HG03442 (cell line): ENCODE results near the gene EPS15.
"Not testable (repeated sequence)": the region's sequence is repeated elsewhere in the genome, so short reads cannot be mapped to it uniquely, and the experiment has no call there.

Source experiments
- ATAC-seq: cut with Tn5 transposase; IDR thresholded peaks from one replicate; pipeline ENCODE4 v1.9.1; 2021; ENCODE audit warnings: mild to moderate bottlenecking, moderate library complexity; ENCODE audit not compliant: unreplicated experiment

Gene EPS15

DNA sequence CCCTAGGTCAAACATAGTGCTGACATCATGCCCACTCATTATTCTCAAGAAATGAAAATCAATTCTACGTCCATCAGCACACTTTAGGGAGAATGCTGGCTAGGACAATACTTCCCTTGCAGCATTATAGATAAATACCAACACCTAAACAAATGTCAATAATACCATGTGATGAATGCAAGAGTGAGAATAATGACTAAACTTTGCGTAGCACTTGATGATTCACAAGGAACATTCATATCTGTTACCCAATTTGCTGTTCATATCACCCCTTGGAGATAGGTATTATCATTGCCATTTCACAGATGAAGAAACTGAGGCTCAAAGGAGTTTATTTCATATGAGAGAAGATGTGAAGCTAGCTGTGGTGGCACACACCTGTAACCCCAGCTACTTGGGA is 24.8 kb upstream of the EPS15 start:
- ATAC-seq, result no peak

DNA sequence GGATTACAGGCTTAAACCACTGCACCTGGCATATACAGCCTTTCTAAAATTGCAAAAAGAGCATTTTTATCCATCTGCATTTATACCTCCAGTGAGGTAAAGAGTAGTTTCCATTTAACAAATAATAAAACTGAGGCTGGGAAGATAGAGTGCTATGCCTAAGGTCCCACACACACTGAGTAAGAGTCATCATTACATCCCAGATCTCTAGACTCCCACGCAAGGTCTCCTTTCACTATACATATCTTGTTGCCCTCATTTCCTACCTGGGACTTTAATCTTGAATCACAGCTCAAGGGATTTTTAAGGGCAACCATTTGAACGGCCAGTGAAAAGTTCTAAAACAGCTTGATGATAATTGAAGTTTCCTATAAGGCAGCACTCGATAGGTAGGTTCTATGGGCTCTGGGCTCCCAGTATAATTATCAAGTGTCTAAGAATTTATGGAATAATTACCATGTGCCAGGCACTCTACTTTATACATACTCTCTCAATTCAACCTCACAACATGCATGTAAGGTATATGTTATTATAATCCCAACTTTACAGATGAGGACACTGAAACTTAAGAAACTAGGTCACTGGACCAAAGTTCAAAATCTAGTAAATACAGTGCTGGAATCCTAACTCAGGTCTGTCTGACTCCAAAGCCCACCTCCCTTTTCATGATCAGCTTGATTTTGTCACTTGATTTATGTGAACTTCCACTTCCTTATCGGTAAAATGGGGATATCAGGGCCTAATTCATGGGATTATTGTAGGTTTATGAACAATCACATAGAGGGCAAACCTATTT is 23.3 kb upstream of the EPS15 start:
- ATAC-seq, result no peak

DNA sequence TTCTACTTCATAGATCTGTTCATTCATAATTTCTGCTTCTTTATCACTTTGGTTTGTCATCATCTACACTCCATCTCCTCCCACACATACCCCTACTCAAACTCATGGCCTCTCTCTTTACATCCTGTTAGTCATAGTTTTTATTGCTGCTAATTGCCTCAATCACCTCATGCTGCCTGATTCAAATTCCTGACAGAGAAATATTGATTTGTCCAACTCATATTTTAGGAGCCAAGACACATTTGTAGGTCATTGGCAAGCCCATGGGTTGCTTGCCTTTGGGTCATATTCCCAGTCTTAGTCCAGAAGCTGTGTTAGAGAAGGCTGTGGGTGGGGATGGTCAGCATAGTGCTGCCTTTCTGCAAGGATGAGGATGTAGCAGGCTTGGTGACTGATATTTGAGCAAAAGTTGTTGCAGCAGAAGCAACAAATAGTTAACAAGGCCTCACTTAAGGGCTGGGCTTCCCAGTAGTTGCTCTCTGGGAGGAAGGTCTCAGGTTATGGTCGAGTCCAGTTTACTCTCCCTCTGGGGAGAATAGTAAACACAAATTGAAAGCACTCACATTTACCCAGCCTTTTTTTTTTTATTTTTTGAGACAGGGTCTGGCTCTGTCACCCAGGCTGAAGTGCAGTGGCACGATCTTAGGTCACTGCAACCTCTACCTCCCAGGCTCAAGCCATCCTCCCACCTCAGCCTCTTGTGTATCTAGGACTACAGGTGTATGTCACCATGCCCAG is 22.4 kb upstream of the EPS15 start:
- no peak for ATAC-seq

DNA sequence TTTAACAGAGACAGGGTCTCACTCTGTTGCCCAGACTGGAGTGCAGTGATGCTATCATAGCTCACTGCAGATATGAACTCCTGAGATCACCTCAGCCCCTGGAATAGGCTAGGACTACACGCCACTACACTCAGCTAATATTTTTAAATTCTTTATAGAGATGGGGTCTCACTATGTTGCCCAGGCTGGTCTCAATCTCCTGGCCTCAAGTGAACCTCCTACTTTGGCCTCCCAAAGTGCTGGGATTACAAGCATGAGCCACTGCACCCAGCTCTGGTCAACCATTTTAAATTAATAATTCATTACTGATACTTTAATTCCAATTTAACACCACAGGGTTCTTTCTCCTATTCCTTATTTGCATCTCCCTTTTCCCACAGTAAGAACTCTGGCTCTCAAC is 18.5 kb upstream of the EPS15 start:
- no peak for ATAC-seq

DNA sequence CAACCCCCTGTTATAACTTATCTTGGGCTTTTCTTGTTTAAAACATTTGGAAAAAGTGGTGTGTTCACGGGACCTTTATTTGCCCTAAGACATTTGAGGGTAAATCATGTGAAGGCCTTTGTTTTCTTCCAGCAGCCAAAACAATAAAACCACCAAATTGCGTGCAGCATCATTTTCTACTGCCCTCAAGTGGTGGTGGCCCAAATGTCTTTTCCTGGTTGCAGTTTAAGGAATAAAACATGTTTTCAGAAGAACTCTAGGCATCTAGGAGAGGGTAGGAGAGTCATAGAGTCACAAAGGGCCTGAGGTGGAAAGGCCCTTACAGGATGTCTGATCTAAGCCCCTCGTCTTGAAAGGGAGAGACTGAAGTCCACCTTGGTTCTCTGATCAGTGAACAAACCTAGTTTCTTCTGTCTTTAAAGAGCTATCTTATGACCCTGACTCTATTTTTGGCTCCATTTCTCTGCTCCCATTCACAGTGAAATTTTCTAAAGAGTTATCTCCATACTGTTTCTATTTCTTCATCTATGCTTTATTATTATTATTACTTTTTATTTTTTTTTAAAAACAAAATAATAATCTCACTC is 16.0 kb upstream of the EPS15 start:
- ATAC-seq, result peak; percentile 46

DNA sequence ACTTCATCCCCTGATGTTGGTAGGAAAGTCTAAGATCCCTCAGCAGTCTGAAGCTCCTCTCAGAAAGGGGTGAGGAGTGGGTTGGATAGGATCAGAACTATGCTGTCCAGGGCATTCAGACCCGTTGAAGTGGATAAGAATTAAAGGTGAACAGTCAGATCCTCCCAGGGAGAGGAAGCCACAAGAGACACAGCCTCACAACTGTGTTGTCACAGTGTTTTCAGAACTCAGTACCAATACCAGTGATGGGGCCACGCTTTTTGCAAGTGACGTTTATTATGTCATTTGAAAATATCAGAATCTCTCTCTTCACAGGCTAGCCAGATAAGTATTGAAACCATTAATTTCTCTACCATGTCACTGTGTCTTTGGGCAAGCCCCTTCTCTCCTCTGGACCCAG is 15.4 kb upstream of the EPS15 start:
- peak; percentile 53 for ATAC-seq

DNA sequence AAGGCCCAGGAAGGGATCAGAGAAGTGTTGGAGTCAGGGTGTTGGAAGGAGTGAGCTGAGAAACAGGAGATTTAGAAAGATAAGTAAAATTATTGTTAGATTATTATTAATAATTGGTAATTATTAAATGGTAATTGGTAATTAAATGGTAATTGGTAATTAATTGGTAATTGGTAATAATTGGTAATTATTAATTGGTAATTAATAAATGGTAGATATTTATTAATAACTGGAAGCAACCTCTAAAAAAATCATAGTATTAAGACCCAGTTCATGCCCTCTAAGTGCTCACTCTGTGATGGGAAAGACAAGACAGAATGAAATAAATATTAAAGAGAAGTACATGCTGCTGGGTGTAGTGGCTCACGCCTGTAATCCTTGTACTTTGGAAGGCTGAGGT is 13.8 kb upstream of the EPS15 start:
- no peak for ATAC-seq

DNA sequence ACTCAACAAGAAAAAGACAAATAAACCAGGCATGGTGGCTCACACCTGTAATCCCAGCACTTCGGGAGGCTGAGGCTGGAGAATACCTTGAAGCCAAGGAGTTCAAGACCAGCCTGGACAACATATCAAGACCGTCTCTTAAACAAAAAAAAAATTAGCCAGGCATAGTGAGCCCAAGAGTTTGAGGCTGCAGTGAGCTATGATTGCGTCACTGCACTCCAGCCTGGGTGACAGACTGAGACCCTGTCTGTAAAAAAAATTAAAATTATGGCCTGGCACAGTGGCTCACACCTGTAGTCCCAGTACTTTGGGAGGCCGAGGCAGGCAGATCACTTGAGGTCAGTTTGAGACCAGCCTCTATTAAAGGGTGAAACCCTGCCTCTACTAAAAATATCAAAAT is 11.4 kb upstream of the EPS15 start:
- not testable (repeated sequence) for ATAC-seq

DNA sequence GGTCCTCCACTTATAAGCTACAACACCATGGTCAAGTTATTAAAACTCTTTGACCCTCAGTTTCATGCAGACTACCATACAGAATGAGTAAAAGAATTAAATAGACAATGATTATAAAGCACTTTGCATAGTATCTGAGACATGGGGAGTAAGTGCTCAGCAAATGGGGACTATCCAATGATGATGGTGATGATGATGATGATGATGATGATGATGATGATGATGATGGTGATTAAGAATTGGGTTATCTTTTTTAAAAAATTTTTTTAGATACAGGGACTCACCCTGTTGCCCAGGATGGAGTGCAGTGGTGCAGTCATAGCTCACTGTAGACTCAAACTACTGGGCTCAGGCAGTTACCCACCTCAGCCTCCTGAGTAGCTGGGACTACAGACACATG is 8.1 kb upstream of the EPS15 start:
- ATAC-seq, result no peak

DNA sequence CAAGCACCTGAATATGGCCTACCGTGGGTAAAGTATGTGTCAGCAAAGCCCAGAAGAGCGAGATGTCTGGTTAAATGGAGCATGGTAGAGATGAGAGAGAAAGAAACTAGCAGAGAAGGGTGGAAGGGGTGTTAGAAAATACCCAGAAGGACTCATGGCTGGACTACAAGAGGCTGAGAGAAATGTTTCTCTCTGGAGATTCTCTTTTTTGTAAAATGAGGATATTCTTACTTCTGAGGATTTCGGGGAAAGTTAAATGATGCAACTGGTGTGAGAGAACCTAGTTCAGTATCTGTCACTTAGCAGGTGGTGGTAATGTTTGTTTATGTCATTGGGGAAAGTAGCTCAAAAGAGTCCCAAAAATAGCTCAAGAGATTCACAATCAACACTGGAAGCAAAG is 7.2 kb upstream of the EPS15 start:
- no peak for ATAC-seq

DNA sequence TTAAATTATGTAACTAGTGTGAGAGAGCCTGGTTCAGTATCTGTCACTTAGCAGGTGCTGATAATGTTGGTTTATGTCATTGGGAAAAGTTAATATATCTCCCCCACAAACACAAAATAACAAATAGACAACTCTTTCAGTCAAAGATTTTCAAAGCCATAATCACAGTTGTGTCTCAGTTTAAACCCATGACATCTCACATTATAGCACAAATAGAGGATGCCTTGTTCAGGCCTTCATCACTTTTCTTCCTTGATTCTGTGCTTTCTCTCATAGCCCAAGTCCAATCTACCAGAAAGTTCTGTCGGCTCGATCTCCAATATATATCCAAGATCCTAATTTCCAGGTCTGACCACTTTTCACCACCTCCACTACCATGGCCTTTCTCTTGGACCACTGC is 6.2 kb upstream of the EPS15 start:
- no peak for ATAC-seq

DNA sequence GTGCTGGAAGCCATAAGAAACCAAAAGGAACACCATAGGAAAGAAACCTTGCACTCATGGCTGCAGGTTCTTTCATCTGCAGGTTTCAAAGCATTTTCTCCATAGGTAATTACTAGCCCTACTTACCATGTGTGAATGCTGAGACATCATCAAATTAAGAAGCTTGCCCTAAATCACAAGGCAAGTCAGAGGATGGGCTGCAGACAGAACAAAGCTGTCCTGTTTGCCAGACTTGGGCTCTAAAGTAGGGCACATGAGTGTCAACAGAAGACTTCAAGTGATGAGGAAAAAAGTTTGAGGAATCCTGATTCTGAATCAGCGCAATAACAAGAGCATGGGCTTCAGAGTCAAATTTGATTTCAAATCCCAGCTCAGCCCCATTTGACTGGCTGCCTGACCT is 5.8 kb upstream of the EPS15 start:
- ATAC-seq, result no peak

DNA sequence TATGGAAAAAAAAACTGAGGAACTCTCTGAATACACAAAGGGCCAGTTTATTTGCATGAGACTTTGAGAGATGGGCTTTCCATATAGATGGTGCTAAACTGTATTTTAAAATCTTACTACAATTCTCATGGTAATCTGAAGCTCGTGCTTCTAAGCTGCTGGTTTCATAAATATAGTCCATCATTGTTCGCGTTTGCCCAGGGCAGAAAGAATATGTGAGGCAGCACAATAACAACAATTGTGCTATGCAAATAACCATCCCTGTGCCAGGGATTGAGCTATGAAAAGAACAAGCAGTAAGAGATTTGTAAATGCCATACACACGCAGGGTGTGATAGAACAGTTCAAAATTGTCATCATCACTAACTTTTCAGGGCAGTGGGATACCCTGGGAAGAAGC is 4.9 kb upstream of the EPS15 start:
- no peak for ATAC-seq

DNA sequence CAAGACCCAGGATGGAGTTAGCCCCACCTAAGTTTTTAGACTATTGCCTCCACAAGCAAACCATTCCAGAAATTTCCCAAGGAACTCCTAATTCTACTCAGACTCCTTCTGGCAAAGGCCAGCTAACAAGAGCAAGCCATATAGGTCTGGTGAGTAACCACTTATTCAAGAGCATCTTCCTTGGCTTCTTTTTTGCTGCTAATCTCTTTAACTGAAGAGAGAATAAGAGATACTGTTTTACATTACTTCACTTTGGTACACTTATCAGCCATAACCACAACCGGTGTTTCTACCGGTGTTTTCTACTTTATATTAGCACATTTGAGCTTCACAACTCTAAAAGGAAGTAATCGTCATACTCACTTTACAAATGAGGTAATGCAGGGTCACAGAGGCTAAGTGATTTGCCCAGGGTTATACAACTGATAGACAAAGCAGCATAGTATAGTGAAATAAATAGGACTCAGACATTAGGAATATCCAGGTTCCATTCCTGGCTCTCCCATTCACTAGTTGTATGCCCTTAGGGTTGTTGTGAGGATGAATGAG is 1.7 kb upstream of the EPS15 start:
- no peak for ATAC-seq

DNA sequence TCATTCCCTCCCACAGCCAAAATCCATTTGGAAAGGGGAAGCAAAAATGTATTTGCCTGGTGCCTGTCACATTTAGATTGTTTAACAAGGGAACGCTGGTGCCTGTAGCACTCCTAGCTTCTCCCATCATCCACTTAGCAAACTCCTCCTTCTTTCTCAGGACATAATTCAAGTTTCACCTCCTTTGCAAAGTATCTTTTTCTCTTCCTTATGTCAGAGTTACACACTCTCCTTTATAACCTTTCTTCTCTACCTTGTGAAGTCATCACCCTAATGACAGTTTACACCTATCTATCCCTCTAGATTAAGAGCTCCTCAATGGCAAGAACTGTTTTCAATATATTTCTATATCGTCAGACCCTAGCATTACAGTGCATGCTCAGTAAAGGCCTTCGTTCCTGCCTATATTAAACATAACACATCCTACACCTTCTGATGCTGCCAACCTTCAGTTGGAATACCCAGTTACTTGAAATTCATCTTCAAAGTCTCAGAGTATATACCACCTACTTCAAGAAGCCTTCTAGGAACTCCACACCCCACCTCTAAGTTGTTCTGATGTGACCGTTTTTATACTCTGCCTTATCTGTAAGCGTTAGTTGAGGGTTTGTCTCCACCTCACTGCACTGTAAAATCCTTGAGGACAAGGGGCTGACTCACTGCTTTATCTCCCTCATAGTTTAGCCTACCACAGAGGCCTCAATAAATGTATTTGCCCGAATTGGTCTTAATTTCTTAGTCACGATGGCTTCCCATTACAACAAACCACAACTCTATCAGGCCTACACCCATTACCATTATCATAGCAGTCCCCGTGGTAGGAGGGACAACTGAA is 1.0 kb upstream of the EPS15 start:
- ATAC-seq, result no peak

DNA sequence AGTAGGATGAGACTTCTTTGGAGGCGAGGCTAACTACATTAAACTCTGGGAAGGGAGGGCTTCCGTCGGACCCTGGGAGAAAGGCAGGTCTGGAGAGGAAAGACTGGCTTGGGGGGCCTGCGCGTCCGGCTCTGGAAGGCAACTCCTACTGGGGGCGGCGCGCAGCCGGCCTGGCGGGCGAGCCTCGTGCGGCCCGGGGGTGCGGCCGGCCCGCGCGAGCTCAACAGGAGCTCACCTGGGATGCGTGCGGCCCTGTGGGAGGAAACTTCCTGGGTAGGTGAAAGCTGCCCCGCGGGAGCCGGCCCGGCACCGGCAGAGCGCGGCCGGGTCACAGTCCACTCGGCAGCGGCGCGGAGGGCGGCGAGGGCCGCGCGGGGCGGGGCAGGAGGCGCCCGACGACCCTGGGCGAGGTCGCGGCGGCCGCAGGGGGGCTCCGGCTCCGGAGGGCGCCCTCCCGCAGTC is 449 bp downstream of the EPS15 start:
- ATAC-seq, result peak; percentile 41

DNA sequence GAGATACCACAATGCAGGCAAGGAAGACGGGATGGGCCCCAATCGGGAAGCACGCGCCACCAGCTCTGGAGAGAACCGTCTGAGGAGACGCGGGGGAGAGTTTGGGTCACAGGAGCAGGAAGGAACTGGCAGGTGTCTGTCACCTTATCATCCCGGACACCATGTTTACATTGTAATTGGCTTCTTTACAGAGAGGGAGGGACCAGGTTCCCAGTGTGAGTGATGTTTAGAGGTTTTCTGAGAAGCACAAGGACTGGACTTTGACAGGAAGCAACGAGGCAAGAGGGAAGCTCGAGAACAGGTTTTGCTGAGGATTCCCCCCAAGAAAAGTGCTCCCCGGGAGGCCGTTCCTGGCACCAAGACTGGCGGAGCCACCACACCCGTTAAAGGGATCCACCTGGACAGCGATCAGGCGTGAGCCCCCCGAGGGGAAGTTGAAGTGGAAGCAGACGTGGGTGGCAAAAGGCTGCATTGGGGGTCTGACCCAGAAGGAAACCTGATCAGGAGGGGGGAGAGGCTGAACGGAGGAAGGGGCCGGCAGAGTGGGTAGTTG is 957 bp downstream of the EPS15 start:
- ATAC-seq, result no peak

DNA sequence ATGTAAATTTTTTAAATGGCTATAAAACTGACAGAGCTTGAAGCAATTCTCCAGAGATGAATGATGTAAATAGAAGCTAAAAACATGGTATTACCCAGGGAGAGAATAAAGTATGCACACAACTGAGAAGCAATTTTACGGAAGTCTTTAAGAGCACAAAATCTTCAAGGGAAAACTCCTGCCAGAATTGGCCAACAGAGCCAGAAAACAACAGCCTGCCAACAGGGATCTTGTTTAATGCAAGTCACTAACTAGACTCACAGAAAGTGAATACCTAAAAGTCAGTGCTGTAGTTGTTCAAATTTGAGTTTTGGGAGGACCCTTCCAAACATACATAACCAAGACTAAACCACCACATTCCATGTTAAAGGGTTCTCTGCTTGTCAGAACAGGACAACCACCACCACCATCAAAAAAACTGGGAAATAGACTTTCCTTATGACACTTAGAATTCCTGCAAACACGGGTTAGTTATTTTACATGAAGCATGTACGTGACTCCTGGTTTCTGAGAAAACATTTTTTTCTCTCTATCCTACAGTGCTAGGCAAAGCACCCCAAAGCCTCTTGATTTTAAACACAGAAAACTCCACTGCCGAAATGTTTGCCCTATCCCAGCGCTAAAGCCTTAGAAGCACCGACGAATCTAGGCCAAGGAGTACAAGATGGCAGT is 1.6 kb downstream of the EPS15 start:
- no peak for ATAC-seq

DNA sequence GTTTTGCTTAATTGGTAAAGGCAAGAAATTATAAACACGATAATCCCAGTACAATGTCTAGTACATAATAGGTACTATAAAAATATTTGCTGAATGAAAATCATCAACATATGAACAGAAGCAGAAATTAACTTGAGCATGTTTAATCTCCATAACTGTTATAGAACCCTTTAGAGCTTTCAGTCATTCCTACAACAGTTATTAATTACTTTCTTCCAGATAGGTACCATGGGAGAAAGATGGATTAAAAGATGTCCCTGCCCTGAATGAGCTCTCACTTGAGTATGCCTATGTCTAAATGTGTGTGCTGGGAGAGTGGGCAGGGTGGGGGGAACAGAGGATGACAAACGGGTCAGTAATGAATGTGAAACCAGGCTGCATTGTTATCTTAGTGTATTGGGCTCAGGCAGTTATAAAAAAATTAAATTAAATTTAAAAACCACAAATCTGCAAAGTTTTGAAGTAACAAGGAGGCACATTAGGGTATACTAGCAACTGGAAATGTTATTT is 2.4 kb downstream of the EPS15 start:
- ATAC-seq, result no peak
